MM.1S (cell line): ENCODE data around the gene STK39.

Experiments used
- EZH2 ChIP-seq: fragments of 300-600 bp; sonication (generic); optimal IDR thresholded peaks from 2 replicates; pipeline ENCODE3; 2017; ENCODE audit warnings: low read depth, mild to moderate bottlenecking, antibody characterized with exemption, low read length, mixed read lengths
- TF ChIP-seq, protein P1 (sequence below): fragments of 300-600 bp; sonication (generic); IDR thresholded peaks from 2 replicates; pipeline ENCODE4 v1.5.1; 2016; ENCODE audit warnings: antibody characterized with exemption, low read length, mixed read lengths

- TF ChIP-seq, protein P1, sequence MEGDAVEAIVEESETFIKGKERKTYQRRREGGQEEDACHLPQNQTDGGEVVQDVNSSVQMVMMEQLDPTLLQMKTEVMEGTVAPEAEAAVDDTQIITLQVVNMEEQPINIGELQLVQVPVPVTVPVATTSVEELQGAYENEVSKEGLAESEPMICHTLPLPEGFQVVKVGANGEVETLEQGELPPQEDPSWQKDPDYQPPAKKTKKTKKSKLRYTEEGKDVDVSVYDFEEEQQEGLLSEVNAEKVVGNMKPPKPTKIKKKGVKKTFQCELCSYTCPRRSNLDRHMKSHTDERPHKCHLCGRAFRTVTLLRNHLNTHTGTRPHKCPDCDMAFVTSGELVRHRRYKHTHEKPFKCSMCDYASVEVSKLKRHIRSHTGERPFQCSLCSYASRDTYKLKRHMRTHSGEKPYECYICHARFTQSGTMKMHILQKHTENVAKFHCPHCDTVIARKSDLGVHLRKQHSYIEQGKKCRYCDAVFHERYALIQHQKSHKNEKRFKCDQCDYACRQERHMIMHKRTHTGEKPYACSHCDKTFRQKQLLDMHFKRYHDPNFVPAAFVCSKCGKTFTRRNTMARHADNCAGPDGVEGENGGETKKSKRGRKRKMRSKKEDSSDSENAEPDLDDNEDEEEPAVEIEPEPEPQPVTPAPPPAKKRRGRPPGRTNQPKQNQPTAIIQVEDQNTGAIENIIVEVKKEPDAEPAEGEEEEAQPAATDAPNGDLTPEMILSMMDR: no peak
- TF ChIP-seq EZH2: no peak
Measured at GRCh38 chr2:168217920-168218319, 29.5 kb downstream of the STK39 start.
